ENCODE measurements around the gene MBOAT7.
A peak's percentile ranks its signal among the peaks of the same experiment; 100 is the strongest.
"Not testable (repeated sequence)": the region's sequence is repeated elsewhere in the genome, so short reads cannot be mapped to it uniquely, and the experiment has no call there.

The MBOAT7 gene

DNA sequence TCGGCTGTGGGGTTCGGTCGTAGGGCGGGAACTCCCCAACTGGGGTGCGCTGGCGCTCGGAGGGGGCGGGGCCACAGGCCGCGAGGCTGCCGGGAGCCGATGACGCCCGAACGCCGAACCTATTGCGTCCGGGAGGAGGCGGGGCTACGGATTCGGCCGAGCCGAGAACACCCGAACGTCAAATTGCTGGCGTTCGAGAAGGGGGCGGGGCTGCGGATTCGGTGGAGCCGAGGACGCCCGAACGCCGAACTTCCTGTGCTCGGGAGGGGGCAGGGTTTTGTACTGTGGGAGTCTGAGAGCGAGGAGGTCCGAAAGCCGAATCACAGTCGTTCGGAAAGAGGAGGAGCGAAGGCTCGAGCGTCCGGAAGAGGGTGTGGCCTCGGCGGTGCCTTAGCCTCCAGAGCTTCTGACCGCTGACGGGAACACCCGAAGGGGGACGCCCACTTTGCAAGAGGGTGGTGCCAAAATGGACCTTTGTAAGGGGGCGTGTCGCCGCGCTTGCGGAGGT, 1.2 kb upstream of the MBOAT7 start:
- peak; percentile 60 for ATAC-seq (replicated peaks)
- no peaks in the 10 kb centered on the region for H3K9me3 Mint-ChIP-seq
- H3K27ac Mint-ChIP-seq = peak overlapping the region; percentile 99
- H3K27me3 Mint-ChIP-seq = no peaks in the 10 kb centered on the region
- peaks cover 49% of the 10 kb centered on the region for H3K36me3 Mint-ChIP-seq (ENCODE audit: insufficient read depth)
- peaks cover 28 to 30% of the 10 kb centered on the region in 2 donors for H3K4me1 Mint-ChIP-seq (ENCODE audit: low read depth in 2 of 2)
- peak; percentile 100 for DNase-seq
- peak overlapping the region; percentile 97 for H3K4me3 Mint-ChIP-seq

DNA sequence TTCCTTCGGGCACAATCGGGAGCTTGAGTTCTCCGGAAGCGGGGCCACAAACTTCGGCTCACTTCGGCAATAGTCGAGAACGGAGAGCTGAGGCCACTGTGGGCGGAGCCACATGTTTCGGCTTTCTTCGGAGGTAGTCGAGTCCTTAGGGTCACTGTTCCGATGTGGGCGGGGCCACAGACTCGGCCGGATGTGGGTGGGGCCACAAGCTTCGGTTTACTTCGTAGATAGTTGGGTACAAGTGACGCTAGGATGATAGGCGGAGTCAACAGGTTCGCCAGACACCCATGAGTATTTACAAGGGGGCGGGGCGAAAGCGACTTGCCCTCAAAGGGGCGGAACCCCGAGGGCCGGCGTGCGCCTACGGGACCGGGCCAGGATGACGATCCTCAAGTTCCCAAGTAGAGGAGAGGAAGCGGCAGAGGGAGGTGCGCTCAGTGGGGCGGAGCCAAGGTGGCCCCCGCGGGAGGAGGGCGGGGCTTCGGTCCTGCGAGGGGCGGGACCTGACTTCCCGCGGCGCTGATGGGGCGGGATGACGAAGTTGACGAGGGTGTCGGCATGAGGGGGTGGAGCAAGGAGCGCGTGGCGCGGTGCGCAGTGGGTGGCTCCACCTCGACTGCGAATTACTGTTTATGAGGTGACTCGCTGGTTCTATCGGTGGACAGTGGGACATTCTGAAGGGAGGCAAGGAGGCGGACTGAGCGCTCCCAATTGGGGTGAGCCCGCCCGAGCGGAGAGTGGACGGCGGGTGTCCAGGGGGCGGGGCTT, 539 bp upstream of the MBOAT7 start:
- Mint-ChIP-seq H3K27ac (peak overlapping the region; percentile 99), H3K4me3 (peak overlapping the region; percentile 97)
- ATAC-seq (replicated peaks) = peak; percentile 52

DNA sequence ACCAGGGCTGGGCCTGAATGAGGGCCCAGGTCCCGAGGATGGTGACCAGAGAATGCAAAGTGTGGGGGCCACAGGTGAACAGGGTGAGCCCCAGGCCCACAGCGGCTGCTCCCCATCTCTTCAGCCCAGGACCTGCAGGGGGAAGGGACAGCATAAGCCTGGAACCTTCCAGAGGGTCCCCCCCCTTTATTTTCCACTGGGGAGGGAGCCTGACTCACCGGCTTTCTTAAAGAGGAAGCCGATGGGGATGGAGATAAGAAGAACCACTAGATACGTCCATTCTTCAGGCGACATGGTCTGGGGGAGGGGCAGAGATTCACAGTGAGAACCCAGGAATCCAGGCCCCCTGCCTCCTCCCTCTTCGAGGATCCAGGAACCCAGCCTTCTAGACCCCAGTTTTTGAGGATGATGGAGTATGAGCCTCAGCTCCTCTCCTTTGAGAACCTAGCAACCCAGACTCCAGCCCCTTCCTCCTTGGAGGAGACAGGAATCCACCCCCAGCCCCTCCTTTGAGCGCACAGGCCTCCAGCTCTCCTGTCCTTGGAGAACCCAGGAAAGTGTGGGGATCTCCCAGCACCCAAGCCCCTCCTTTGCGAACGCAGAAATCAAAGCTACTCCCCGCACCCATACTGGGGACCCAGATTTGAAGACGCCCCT, 1.0 kb downstream of the MBOAT7 start:
- no peaks in the 10 kb centered on the region for H3K9me3 Mint-ChIP-seq
- ATAC-seq (replicated peaks) = no peak
- peak overlapping the region; percentile 97 for H3K4me3 Mint-ChIP-seq
- H3K27ac Mint-ChIP-seq = peak overlapping the region; percentile 99
- H3K36me3 Mint-ChIP-seq (ENCODE audit: insufficient read depth) = peaks cover 34% of the 10 kb centered on the region
- peaks cover 29% of the 10 kb centered on the region in 2 donors for H3K4me1 Mint-ChIP-seq (ENCODE audit: low read depth in 2 of 2)
- H3K27me3 Mint-ChIP-seq = no peaks in the 10 kb centered on the region
- peak in 1 of 3 experiments; percentile 37 for DNase-seq

More for the DNA sequence above, 539 bp upstream of the MBOAT7 start:
- no peaks in the 10 kb centered on the region for H3K9me3 Mint-ChIP-seq
- peaks cover 44% of the 10 kb centered on the region for H3K36me3 Mint-ChIP-seq (ENCODE audit: insufficient read depth)
- H3K4me1 Mint-ChIP-seq (ENCODE audit: low read depth in 2 of 2) = peaks cover 29 to 30% of the 10 kb centered on the region in 2 donors
- H3K27me3 Mint-ChIP-seq = no peaks in the 10 kb centered on the region
- DNase-seq = peak; percentile 100

DNA sequence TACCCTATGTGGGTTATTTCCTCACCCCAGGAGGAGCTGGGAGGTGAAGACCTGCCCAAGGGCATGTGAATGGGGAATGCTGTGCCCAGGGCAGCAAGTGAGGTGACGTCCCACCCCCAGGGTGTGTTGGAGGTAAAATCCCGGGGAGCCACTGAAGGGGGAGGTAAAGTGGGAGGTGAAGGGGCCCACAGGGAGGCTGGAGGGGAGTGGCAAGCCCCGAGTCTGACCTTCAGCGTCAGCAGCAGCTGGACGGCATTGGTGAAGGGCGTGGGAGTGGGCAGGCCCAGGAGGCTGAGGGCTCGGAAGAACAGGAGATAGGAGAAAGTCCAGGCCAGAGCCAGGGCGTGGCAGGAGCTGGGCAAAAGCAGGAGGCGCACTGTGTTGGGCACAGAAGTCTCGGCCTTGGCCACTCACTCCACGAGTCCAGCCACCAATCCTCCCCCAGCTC, 2.4 kb downstream of the MBOAT7 start:
- no peaks in the 10 kb centered on the region for H3K27me3 Mint-ChIP-seq
- peaks cover 22% of the 10 kb centered on the region in 2 donors for H3K4me1 Mint-ChIP-seq (ENCODE audit: low read depth in 2 of 2)
- peak overlapping the region; percentile 42 to 65 for H3K27ac Mint-ChIP-seq
- peaks cover 21% of the 10 kb centered on the region for H3K36me3 Mint-ChIP-seq (ENCODE audit: insufficient read depth)
- DNase-seq (no peak), ATAC-seq (replicated peaks) (no peak)
- H3K9me3 Mint-ChIP-seq = no peaks in the 10 kb centered on the region
- peak overlapping the region; percentile 52 to 97 for H3K4me3 Mint-ChIP-seq

DNA sequence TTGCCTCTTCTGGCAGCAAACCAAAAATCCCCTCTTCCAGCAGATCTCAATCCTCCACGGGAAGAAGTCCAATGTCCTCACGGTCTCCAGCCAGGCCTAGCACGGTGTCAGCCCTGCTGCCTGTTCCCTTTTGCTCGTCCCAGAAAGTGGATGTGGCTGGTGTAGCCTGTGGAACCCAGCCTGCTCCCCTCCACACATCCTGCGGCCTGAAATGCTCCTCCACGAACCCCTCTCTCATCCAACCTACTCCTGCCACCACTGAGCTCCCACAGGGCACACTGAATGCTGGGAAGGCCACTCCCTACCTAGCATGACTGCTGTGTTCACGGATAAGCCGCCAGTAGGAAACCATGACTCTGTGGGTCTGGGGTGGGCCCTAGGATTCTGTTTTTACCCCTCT, 3.0 kb downstream of the MBOAT7 start:
- H3K4me1 Mint-ChIP-seq (ENCODE audit: low read depth in 2 of 2) = peaks cover 17% of the 10 kb centered on the region in 2 donors
- peaks cover 21% of the 10 kb centered on the region for H3K36me3 Mint-ChIP-seq (ENCODE audit: insufficient read depth)
- H3K27me3 Mint-ChIP-seq = no peaks in the 10 kb centered on the region
- H3K9me3 Mint-ChIP-seq = no peaks in the 10 kb centered on the region
- DNase-seq = no peak
- H3K4me3 Mint-ChIP-seq = no peak overlapping the region
- ATAC-seq (replicated peaks) = no peak
- H3K27ac Mint-ChIP-seq = peak overlapping the region in 1 of 2 donors; percentile 65

DNA sequence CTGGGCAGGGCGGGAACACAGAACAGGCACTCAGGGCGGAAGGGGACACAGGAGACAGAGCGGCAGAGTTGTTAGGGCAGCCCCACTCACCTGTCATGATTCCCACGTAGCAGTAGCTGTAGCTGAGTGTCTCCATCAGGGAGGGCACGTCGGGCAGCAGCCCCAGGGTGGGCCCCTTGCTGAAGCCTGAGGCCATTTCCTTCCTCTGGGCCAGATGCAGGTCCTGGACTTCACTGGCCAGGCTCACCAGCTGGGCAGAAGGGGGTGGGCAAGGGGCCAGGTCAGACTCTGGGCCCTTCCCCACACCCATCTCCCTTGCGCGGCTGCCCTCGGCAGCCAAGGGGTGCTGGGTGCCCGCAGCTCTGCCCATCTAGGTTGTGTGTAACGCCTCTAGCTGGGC, 5.9 kb downstream of the MBOAT7 start:
- H3K27ac Mint-ChIP-seq = no peak overlapping the region
- H3K4me3 Mint-ChIP-seq = no peak overlapping the region
- peaks cover 9% of the 10 kb centered on the region for H3K36me3 Mint-ChIP-seq (ENCODE audit: insufficient read depth)
- no peaks in the 10 kb centered on the region for H3K9me3 Mint-ChIP-seq
- ATAC-seq (replicated peaks) (no peak), DNase-seq (no peak)
- H3K4me1 Mint-ChIP-seq (ENCODE audit: low read depth in 2 of 2) = peaks cover 9 to 14% of the 10 kb centered on the region in 2 donors
- H3K27me3 Mint-ChIP-seq = no peaks in the 10 kb centered on the region

DNA sequence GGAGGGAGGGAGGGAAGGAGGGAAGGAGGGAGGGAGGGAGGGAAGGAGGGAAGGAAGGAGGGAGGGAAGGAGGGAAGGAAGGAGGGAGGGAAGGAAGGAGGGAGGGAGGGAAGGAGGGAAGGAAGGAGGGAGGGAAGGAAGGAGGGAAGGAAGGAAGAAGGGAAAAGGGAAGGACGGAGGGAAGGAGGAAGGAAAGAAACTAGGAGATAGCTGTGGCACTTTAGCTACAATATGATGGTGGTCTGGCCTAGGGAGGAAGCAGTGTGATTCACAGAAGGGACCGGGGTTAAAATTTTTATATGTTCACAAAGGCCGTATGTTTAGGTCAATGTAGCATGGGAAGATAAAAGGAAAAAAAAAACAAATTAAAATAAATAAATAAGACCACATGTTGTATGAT, 7.5 kb downstream of the MBOAT7 start:
- H3K27me3 Mint-ChIP-seq; H3K4me3 Mint-ChIP-seq; H3K27ac Mint-ChIP-seq; ATAC-seq (replicated peaks); H3K36me3 Mint-ChIP-seq (ENCODE audit: insufficient read depth); H3K4me1 Mint-ChIP-seq (ENCODE audit: low read depth in 2 of 2); H3K9me3 Mint-ChIP-seq; DNase-seq: not testable (repeated sequence)

DNA sequence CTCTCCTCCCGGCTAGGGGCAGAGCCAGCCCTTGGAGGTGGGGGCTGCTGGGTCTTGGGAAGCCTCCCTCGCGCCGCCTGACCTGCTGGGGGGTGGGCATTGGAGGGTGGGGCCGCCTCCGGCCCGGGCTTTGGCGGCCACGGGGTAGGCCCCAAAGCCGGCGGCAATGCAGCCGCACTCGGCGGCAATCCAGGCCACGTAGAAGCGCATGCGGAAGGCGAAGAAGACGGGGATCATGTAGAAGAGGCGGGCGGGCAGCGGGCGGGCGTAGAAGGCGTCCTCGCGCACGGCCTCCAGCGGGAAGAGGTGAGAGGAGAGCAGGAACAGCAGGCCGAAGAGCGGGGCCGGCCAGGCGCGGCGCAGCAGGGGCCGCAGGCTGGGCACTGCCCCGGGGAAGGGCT, 8.7 kb downstream of the MBOAT7 start:
- peaks cover 8% of the 10 kb centered on the region for H3K36me3 Mint-ChIP-seq (ENCODE audit: insufficient read depth)
- ATAC-seq (replicated peaks) = no peak
- no peak overlapping the region for H3K27ac Mint-ChIP-seq

DNA sequence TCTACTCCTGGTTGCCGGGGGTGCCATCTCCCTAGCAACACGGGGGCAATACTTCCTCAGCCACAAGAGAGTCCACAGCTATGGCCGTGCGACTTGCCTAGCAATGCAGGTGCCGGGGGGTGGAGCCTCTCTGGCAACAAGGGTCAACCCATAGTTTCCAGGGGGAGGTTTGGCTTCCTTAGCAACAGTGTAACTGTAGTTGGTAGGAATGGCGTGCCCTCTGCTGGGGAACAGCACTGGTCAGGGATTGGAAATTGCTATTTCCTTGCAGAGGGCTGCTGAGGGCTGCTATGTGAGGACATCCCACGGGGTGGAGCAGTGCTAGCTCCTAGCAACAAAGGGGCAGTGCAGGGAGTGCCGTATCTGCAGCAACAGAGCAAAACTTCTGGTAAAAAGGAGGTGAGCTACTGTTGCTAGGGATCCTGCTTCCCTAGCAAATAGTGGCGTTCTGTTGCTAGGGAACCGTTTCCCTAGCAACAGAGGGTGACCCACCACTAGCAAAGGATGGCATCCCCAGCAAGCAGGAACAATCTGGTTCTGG, 9.4 kb downstream of the MBOAT7 start:
- no peaks in the 10 kb centered on the region for H3K27me3 Mint-ChIP-seq
- peaks cover 6% of the 10 kb centered on the region for H3K36me3 Mint-ChIP-seq (ENCODE audit: insufficient read depth)
- H3K9me3 Mint-ChIP-seq = no peaks in the 10 kb centered on the region
- H3K4me3 Mint-ChIP-seq = no peak overlapping the region
- ATAC-seq (replicated peaks) (no peak), DNase-seq (no peak)
- H3K27ac Mint-ChIP-seq = no peak overlapping the region
- no peaks in the 10 kb centered on the region for H3K4me1 Mint-ChIP-seq (ENCODE audit: low read depth in 2 of 2)

More for the DNA sequence above, 8.7 kb downstream of the MBOAT7 start:
- H3K4me1 Mint-ChIP-seq (ENCODE audit: low read depth in 2 of 2) = peaks cover 0 to 5% of the 10 kb centered on the region in 2 donors
- DNase-seq = no peak
- no peak overlapping the region for H3K4me3 Mint-ChIP-seq
- H3K9me3 Mint-ChIP-seq = no peaks in the 10 kb centered on the region
- H3K27me3 Mint-ChIP-seq = no peaks in the 10 kb centered on the region

DNA sequence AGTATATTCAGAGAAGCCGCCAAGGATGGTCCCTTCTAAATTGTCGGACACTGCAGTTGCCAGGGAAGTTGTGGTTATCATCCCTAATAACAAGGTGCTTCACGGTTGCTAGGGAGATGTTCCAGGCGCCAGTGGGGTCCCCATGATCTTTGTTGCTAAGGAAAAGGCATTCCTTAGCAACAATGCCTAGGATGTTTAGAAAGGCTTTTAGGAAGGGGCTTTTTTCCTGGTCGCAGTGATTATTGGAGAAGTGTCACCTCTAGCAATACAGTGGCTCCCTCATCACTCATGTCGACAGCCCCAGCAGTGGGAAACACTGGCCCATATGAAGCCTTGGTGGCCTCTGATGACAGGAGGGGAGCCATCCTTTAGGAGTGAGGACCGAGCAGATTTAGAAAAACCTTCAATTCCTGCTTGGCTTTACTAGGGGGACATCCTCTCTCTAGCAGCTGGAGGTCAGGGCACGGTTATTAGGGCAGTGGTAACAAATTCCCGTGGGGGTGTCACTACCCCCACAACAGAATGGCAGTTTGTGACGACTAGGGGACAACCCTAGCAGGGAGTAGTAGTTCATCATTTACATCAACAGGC, 10.0 kb downstream of the MBOAT7 start:
- ATAC-seq (replicated peaks) = no peak
- H3K9me3 Mint-ChIP-seq = no peaks in the 10 kb centered on the region
- H3K27me3 Mint-ChIP-seq = no peaks in the 10 kb centered on the region
- no peak overlapping the region for H3K4me3 Mint-ChIP-seq
- no peak for DNase-seq
- H3K4me1 Mint-ChIP-seq (ENCODE audit: low read depth in 2 of 2) = no peaks in the 10 kb centered on the region
- no peak overlapping the region for H3K27ac Mint-ChIP-seq
- H3K36me3 Mint-ChIP-seq (ENCODE audit: insufficient read depth) = peaks cover 3% of the 10 kb centered on the region

DNA sequence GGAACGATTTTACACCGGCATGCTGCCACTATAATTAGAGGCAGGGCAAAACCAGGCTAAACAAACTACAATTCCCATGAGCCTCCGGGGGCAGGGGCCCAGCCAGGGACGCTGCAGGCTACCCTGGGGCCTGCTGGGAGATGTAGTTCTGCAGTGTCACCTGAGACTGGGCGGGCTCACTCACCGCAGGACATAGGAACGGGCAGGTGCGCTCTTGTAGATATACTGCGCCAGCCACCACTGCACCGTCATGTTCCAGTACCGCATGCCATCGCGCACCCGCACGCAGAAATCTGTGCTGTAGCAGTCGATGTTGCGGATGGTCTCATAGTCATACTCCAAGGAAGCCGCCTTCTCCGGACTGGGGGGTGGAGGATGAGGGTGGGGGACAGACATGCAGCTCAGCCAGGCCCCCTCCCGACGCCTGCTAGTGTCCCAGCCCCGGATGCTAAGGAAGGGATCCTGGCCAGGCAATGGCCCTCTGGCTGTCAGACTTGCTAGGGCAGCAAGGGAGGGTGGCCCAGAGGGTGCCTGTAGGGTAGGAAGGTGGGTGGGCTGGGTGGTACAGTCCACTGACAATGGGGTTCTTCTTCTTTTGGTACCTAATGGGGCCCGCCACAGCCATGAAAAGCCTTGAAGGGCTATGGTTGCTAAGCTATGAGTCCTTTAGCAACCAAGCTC, 10.7 kb downstream of the MBOAT7 start:
- ATAC-seq (replicated peaks) = peak; percentile 91
- H3K36me3 Mint-ChIP-seq (ENCODE audit: insufficient read depth) = peaks cover 3% of the 10 kb centered on the region
- H3K4me3 Mint-ChIP-seq = no peak overlapping the region
- no peak overlapping the region for H3K27ac Mint-ChIP-seq
- peak in 1 of 3 experiments; percentile 43 for DNase-seq
- no peaks in the 10 kb centered on the region for H3K4me1 Mint-ChIP-seq (ENCODE audit: low read depth in 2 of 2)
- H3K27me3 Mint-ChIP-seq = no peaks in the 10 kb centered on the region
- H3K9me3 Mint-ChIP-seq = no peaks in the 10 kb centered on the region

DNA sequence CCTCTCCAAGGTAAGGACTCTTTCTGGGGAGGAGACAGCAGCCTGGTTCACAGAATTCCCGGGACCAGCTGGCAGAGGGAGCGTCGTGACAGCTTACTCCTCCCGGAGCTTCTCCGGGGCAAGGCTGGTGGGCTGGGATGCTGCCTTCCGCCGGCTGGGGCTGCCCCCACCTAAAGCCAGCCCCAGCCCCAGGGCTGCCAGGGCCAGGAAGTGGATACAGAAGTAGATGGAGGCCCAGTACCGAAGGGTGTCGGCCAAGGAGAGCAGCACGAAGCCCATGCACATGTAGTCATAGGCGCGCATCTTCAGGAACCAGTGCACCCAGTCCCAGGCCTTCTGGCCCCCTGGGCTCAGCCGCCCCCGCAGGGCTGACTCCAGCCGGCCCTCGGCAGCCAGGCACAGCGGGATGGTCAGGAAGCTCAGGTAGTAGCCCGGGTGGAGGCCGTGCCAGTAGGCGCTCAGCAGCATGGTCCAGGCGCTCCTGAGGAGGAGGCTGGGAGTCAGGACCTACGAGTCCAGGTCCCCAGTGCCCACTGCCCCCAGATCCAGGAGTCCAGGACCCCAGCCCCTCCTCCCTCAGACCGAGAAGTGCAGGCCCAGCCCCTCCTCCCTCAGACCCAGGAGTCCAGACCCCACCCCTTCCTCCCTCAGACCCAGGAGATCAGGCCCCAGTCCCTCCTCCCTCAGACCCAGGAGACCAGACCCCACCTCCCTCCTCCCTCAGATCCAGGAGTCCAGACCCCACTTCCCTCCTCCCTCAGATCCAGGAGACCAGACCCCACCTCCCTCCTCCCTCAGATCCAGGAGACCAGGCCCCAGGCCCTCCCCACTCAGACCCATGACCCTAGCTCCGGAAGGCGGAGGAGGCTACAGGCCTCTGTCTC, 15.2 kb downstream of the MBOAT7 start:
- H3K27ac Mint-ChIP-seq = peak overlapping the region in 1 of 2 donors; percentile 51
- no peak overlapping the region for H3K4me3 Mint-ChIP-seq
- no peaks in the 10 kb centered on the region for H3K27me3 Mint-ChIP-seq
- no peaks in the 10 kb centered on the region for H3K9me3 Mint-ChIP-seq
- DNase-seq (no peak), ATAC-seq (replicated peaks) (no peak)
- peaks cover 2 to 4% of the 10 kb centered on the region in 2 donors for H3K4me1 Mint-ChIP-seq (ENCODE audit: low read depth in 2 of 2)
- no peaks in the 10 kb centered on the region for H3K36me3 Mint-ChIP-seq (ENCODE audit: insufficient read depth)
